ENCODE measurements around the gene COL13A1.

COL13A1 gene

GRCh38 chr10:69957241-69957885, 155.7 kb downstream of the COL13A1 start:
- H3K27ac ChIP-seq (ENCODE audit: insufficient read depth, low read length, poor library complexity, severe bottlenecking) = no peak overlapping the region
- DNase-seq = no peak

GRCh38 chr10:69957886-69958555, 156.3 kb downstream of the COL13A1 start:
- Histone ChIP-seq H3K4me1 (ENCODE audit: control insufficient read depth, insufficient read depth, low read length, poor library complexity, severe bottlenecking) (no peaks in the 10 kb centered on the region), H3K27me3 (replicated peaks; ENCODE audit: control insufficient read depth, insufficient read depth, low read length, poor library complexity, severe bottlenecking) (no peaks in the 10 kb centered on the region), H3K36me3 (ENCODE audit: control insufficient read depth, insufficient read depth, low read length) (no peaks in the 10 kb centered on the region), H3K27ac (ENCODE audit: insufficient read depth, low read length, poor library complexity, severe bottlenecking) (no peak overlapping the region), H3K4me3 (ENCODE audit: insufficient read depth, low read depth, low read length, poor library complexity, severe bottlenecking) (no peak overlapping the region), H3K9me3 (ENCODE audit: control insufficient read depth, low read length) (no peaks in the 10 kb centered on the region)
- DNase-seq = no peak

More at GRCh38 chr10:69957241-69957885, 155.7 kb downstream of the COL13A1 start:
- no peaks in the 10 kb centered on the region for H3K27me3 ChIP-seq (replicated peaks; ENCODE audit: control insufficient read depth, insufficient read depth, low read length, poor library complexity, severe bottlenecking)
- no peak overlapping the region for H3K4me3 ChIP-seq (ENCODE audit: insufficient read depth, low read depth, low read length, poor library complexity, severe bottlenecking)
- no peaks in the 10 kb centered on the region for H3K36me3 ChIP-seq (ENCODE audit: control insufficient read depth, insufficient read depth, low read length)
- H3K4me1 ChIP-seq (ENCODE audit: control insufficient read depth, insufficient read depth, low read length, poor library complexity, severe bottlenecking) = no peaks in the 10 kb centered on the region
- H3K9me3 ChIP-seq (ENCODE audit: control insufficient read depth, low read length) = no peaks in the 10 kb centered on the region

- no peaks in the 10 kb centered on the region for H3K4me1 ChIP-seq (ENCODE audit: control insufficient read depth, insufficient read depth, low read length, poor library complexity, severe bottlenecking)
Observed at GRCh38 chr10:69958556-69958902, 156.8 kb downstream of the COL13A1 start.

GRCh38 chr10:69959911-69960310, 158.2 kb downstream of the COL13A1 start:
- Histone ChIP-seq H3K36me3 (ENCODE audit: control insufficient read depth, insufficient read depth, low read length) (no peaks in the 10 kb centered on the region), H3K4me3 (ENCODE audit: insufficient read depth, low read depth, low read length, poor library complexity, severe bottlenecking) (no peak overlapping the region), H3K4me1 (ENCODE audit: control insufficient read depth, insufficient read depth, low read length, poor library complexity, severe bottlenecking) (no peaks in the 10 kb centered on the region), H3K9me3 (ENCODE audit: control insufficient read depth, low read length) (no peaks in the 10 kb centered on the region), H3K27me3 (replicated peaks; ENCODE audit: control insufficient read depth, insufficient read depth, low read length, poor library complexity, severe bottlenecking) (no peaks in the 10 kb centered on the region), H3K27ac (ENCODE audit: insufficient read depth, low read length, poor library complexity, severe bottlenecking) (no peak overlapping the region)
- DNase-seq = no peak

More at GRCh38 chr10:69958556-69958902, 156.8 kb downstream of the COL13A1 start:
- Histone ChIP-seq H3K36me3 (ENCODE audit: control insufficient read depth, insufficient read depth, low read length) (no peaks in the 10 kb centered on the region), H3K4me3 (ENCODE audit: insufficient read depth, low read depth, low read length, poor library complexity, severe bottlenecking) (no peak overlapping the region), H3K27me3 (replicated peaks; ENCODE audit: control insufficient read depth, insufficient read depth, low read length, poor library complexity, severe bottlenecking) (no peaks in the 10 kb centered on the region), H3K27ac (ENCODE audit: insufficient read depth, low read length, poor library complexity, severe bottlenecking) (no peak overlapping the region), H3K9me3 (ENCODE audit: control insufficient read depth, low read length) (no peaks in the 10 kb centered on the region)
- DNase-seq = no peak

GRCh38 chr10:69960606-69960987, 158.9 kb downstream of the COL13A1 start:
- no peak for DNase-seq
- Histone ChIP-seq H3K4me3 (ENCODE audit: insufficient read depth, low read depth, low read length, poor library complexity, severe bottlenecking) (no peak overlapping the region), H3K9me3 (ENCODE audit: control insufficient read depth, low read length) (no peaks in the 10 kb centered on the region), H3K27ac (ENCODE audit: insufficient read depth, low read length, poor library complexity, severe bottlenecking) (no peak overlapping the region), H3K36me3 (ENCODE audit: control insufficient read depth, insufficient read depth, low read length) (no peaks in the 10 kb centered on the region), H3K4me1 (ENCODE audit: control insufficient read depth, insufficient read depth, low read length, poor library complexity, severe bottlenecking) (no peaks in the 10 kb centered on the region), H3K27me3 (replicated peaks; ENCODE audit: control insufficient read depth, insufficient read depth, low read length, poor library complexity, severe bottlenecking) (no peaks in the 10 kb centered on the region)

GRCh38 chr10:69960988-69961880, 159.5 kb downstream of the COL13A1 start:
- DNase-seq = no peak
- H3K36me3 ChIP-seq (ENCODE audit: control insufficient read depth, insufficient read depth, low read length) = no peaks in the 10 kb centered on the region
- H3K27ac ChIP-seq (ENCODE audit: insufficient read depth, low read length, poor library complexity, severe bottlenecking) = no peak overlapping the region
- H3K4me3 ChIP-seq (ENCODE audit: insufficient read depth, low read depth, low read length, poor library complexity, severe bottlenecking) = no peak overlapping the region
- no peaks in the 10 kb centered on the region for H3K27me3 ChIP-seq (replicated peaks; ENCODE audit: control insufficient read depth, insufficient read depth, low read length, poor library complexity, severe bottlenecking)
- no peaks in the 10 kb centered on the region for H3K9me3 ChIP-seq (ENCODE audit: control insufficient read depth, low read length)
- H3K4me1 ChIP-seq (ENCODE audit: control insufficient read depth, insufficient read depth, low read length, poor library complexity, severe bottlenecking) = no peaks in the 10 kb centered on the region

- H3K4me3 ChIP-seq (ENCODE audit: insufficient read depth, low read depth, low read length, poor library complexity, severe bottlenecking) = no peak overlapping the region
- H3K27me3 ChIP-seq (replicated peaks; ENCODE audit: control insufficient read depth, insufficient read depth, low read length, poor library complexity, severe bottlenecking) = no peaks in the 10 kb centered on the region
- H3K9me3 ChIP-seq (ENCODE audit: control insufficient read depth, low read length) = no peaks in the 10 kb centered on the region
- H3K4me1 ChIP-seq (ENCODE audit: control insufficient read depth, insufficient read depth, low read length, poor library complexity, severe bottlenecking) = no peaks in the 10 kb centered on the region
- no peak overlapping the region for H3K27ac ChIP-seq (ENCODE audit: insufficient read depth, low read length, poor library complexity, severe bottlenecking)
- DNase-seq = no peak
- H3K36me3 ChIP-seq (ENCODE audit: control insufficient read depth, insufficient read depth, low read length) = no peaks in the 10 kb centered on the region
Observed at GRCh38 chr10:69961881-69962745, 160.4 kb downstream of the COL13A1 start.

- H3K4me1 ChIP-seq (ENCODE audit: control insufficient read depth, insufficient read depth, low read length, poor library complexity, severe bottlenecking) = no peaks in the 10 kb centered on the region
- H3K27me3 ChIP-seq (replicated peaks; ENCODE audit: control insufficient read depth, insufficient read depth, low read length, poor library complexity, severe bottlenecking) = no peaks in the 10 kb centered on the region
- DNase-seq = no peak
- H3K9me3 ChIP-seq (ENCODE audit: control insufficient read depth, low read length) = no peaks in the 10 kb centered on the region
- no peak overlapping the region for H3K4me3 ChIP-seq (ENCODE audit: insufficient read depth, low read depth, low read length, poor library complexity, severe bottlenecking)
- no peak overlapping the region for H3K27ac ChIP-seq (ENCODE audit: insufficient read depth, low read length, poor library complexity, severe bottlenecking)
- H3K36me3 ChIP-seq (ENCODE audit: control insufficient read depth, insufficient read depth, low read length) = no peaks in the 10 kb centered on the region
Observed at GRCh38 chr10:69962746-69963135, 161.0 kb downstream of the COL13A1 start.

- Histone ChIP-seq H3K4me1 (ENCODE audit: control insufficient read depth, insufficient read depth, low read length, poor library complexity, severe bottlenecking) (no peaks in the 10 kb centered on the region), H3K4me3 (ENCODE audit: insufficient read depth, low read depth, low read length, poor library complexity, severe bottlenecking) (no peak overlapping the region), H3K36me3 (ENCODE audit: control insufficient read depth, insufficient read depth, low read length) (no peaks in the 10 kb centered on the region), H3K9me3 (ENCODE audit: control insufficient read depth, low read length) (no peaks in the 10 kb centered on the region), H3K27me3 (replicated peaks; ENCODE audit: control insufficient read depth, insufficient read depth, low read length, poor library complexity, severe bottlenecking) (no peaks in the 10 kb centered on the region), H3K27ac (ENCODE audit: insufficient read depth, low read length, poor library complexity, severe bottlenecking) (no peak overlapping the region)
- DNase-seq = no peak
Observed at GRCh38 chr10:69963178-69963834, 161.6 kb downstream of the COL13A1 start.
